Uterus (tissue), 2 donors: Measurements from ENCODE around the gene FGF4.

Experiments used
- CTCF ChIP-seq, 4 experiments: fragments of 200-600 bp in 2 of 4; fragments of 450-650 bp in 2 of 4; sonication (generic) in 2 of 4; IDR thresholded peaks; one replicate each; pipeline ENCODE4 v1.5.1; 2016 to 2019; ENCODE audit warnings: antibody characterized with exemption in 4 of 4, mild to moderate bottlenecking in 2 of 4, moderate library complexity in 1 of 4
- POLR2A ChIP-seq, 2 donors: fragments of 450-650 bp; IDR thresholded peaks; one replicate each; pipeline ENCODE4 v1.6.1; 2016; ENCODE audit warnings: antibody characterized with exemption in 2 of 2, mild to moderate bottlenecking in 1 of 2, moderate library complexity in 1 of 2

- TF ChIP-seq CTCF (IDR thresholded peaks at IDR 0.05) (no peak), POLR2A (IDR thresholded peaks at IDR 0.05) (no peak)
Observed at GRCh38 chr11:69800278-69800677, 25.1 kb upstream of the FGF4 start.
